Upper lobe of left lung (tissue), 6 donors: ENCODE measurements around the gene SPATA12. TPM values are rescaled to one million over a fixed set of nuclear protein-coding genes. Genes with fewer than 3 reads are reported as not detected.

Source experiments
- ATAC-seq, 2 donors: fragments of 200-7000 bp; cut with Tn5 transposase; one replicate each; pipeline ENCODE4 v1.9.1; 2022; ENCODE audit warnings: mild to moderate bottlenecking in 2 of 2, moderate library complexity in 2 of 2; ENCODE audit not compliant: low FRiP score in 2 of 2
- DNase-seq, 2 donors: peaks; one replicate each; pipeline ENCODE4 v3.0.0-alpha.2; 2019 to 2020
- H3K27ac ChIP-seq, 4 donors: fragments of 200-600 bp; sonication (generic); one replicate each; pipeline ENCODE4 v1.5.1; 2016 to 2019
- H3K27me3 ChIP-seq, 4 donors: fragments of 200-600 bp; sonication (generic); one replicate each; pipeline ENCODE4 v1.5.1; 2017 to 2019
- H3K36me3 ChIP-seq, 4 donors: fragments of 200-600 bp; sonication (generic); one replicate each; pipeline ENCODE4 v1.5.1; 2016 to 2019
- H3K4me1 ChIP-seq, 4 donors: fragments of 200-600 bp; sonication (generic); one replicate each; pipeline ENCODE4 v1.5.1; 2018 to 2019
- H3K4me3 ChIP-seq, 4 donors: fragments of 200-600 bp; sonication (generic); one replicate each; pipeline ENCODE4 v1.5.1; 2017 to 2019; ENCODE audit warnings: mild to moderate bottlenecking in 2 of 4, moderate library complexity in 1 of 4
- H3K9me3 ChIP-seq, 4 donors: fragments of 200-600 bp; sonication (generic); one replicate each; pipeline ENCODE4 v1.5.1; 2018 to 2019
- CTCF ChIP-seq, 6 experiments: fragments of 450-650 bp in 4 of 6; fragments of 200-600 bp in 2 of 6; sonication (generic) in 2 of 6; IDR thresholded peaks; one replicate each; pipeline ENCODE4 v1.5.1; 2016 to 2019; ENCODE audit warnings: antibody characterized with exemption in 6 of 6
- EP300 ChIP-seq, 4 donors: sonication (generic); formaldehyde crosslinking; IDR thresholded peaks; one replicate each; pipeline ENCODE4 v1.5.1; 2017; ENCODE audit warnings: antibody characterized with exemption in 4 of 4, control low read depth in 2 of 4
- POLR2A ChIP-seq, 4 donors: fragments of 450-650 bp; IDR thresholded peaks; one replicate each; pipeline ENCODE4 v1.5.1; 2016 to 2017; ENCODE audit warnings: antibody characterized with exemption in 4 of 4, mild to moderate bottlenecking in 2 of 4
- POLR2AphosphoS5 ChIP-seq, 2 donors: sonication (generic); formaldehyde crosslinking; IDR thresholded peaks; one replicate each; pipeline ENCODE4 v1.5.1; 2017; ENCODE audit warnings: antibody characterized with exemption in 2 of 2
- WGBS, 2 donors: methylation state at CpG; one replicate each; pipeline ENCODE4 v1.1.5; 2017 to 2018; 5-methylcytosine and 5-hydroxymethylcytosine counted together
- total RNA-seq, 6 donors: library from RNA; depleted of rRNA in 4 of 6; stranded (reverse); fragments of >200 nt in 4 of 6; gene quantifications; one replicate each; pipeline versions ENCODE4 v1.1.0 to v1.2.1, GENCODE V29; 2016 to 2021
- donor health status: DM: no; HTN: no; CAD: no; lungs with moderate emphysema.
- donor health status: DM: no; HTN: yes; CAD: no; lungs with severe emphysema.

Gene SPATA12
- total RNA-seq, 6 donors from 2014 or later: 0.27 to 1.0 (median 0.36) TPM; not detected in 2

GRCh38 chr3:57087361-57088092 lies 27.1 kb downstream of the SPATA12 start:
- no peak for ATAC-seq
- 100% methylated on average over 1 of the region's 1 CpG for WGBS, 2 donors

GRCh38 chr3:57088503-57088902 lies 28.0 kb downstream of the SPATA12 start:
- Histone ChIP-seq H3K27me3 (no peaks in the 10 kb centered on the region), H3K9me3 (no peaks in the 10 kb centered on the region), H3K27ac (no peak overlapping the region), H3K36me3 (no peaks in the 10 kb centered on the region), H3K4me3 (no peak overlapping the region), H3K4me1 (no peaks in the 10 kb centered on the region)
- ATAC-seq (no peak), DNase-seq (no peak)
- 89 to 91% methylated on average over 5 of the region's 5 CpGs for WGBS, 2 donors
- TF ChIP-seq EP300 (IDR thresholded peaks at IDR 0.05): no peak
- TF ChIP-seq CTCF (IDR thresholded peaks at IDR 0.05): no peak
- no peak for TF ChIP-seq POLR2A (IDR thresholded peaks at IDR 0.05)
- no peak for TF ChIP-seq POLR2AphosphoS5 (IDR thresholded peaks at IDR 0.05)

More at GRCh38 chr3:57087361-57088092, 27.1 kb downstream of the SPATA12 start:
- no peaks in the 10 kb centered on the region for H3K4me1 ChIP-seq
- no peak overlapping the region for H3K27ac ChIP-seq
- no peak for DNase-seq
- H3K9me3 ChIP-seq: no peaks in the 10 kb centered on the region
- TF ChIP-seq EP300 (IDR thresholded peaks at IDR 0.05): no peak
- no peak for TF ChIP-seq POLR2AphosphoS5 (IDR thresholded peaks at IDR 0.05)
- TF ChIP-seq POLR2A (IDR thresholded peaks at IDR 0.05): no peak
- TF ChIP-seq CTCF (IDR thresholded peaks at IDR 0.05): no peak
- H3K4me3 ChIP-seq: no peak overlapping the region
- no peaks in the 10 kb centered on the region for H3K36me3 ChIP-seq
- H3K27me3 ChIP-seq: no peaks in the 10 kb centered on the region

GRCh38 chr3:57089043-57089442 lies 28.6 kb downstream of the SPATA12 start:
- Histone ChIP-seq H3K4me3 (no peak overlapping the region), H3K27ac (no peak overlapping the region), H3K4me1 (no peaks in the 10 kb centered on the region), H3K9me3 (no peaks in the 10 kb centered on the region), H3K36me3 (no peaks in the 10 kb centered on the region), H3K27me3 (no peaks in the 10 kb centered on the region)
- 77 to 96% methylated on average over 3 to 4 of the region's 4 CpGs for WGBS, 2 donors
- DNase-seq: no peak
- no peak for ATAC-seq
- TF ChIP-seq POLR2A (IDR thresholded peaks at IDR 0.05) (no peak), CTCF (IDR thresholded peaks at IDR 0.05) (no peak), EP300 (IDR thresholded peaks at IDR 0.05) (no peak), POLR2AphosphoS5 (IDR thresholded peaks at IDR 0.05) (no peak)

- H3K4me1 ChIP-seq: no peaks in the 10 kb centered on the region
- WGBS, 2 donors: 80 to 81% methylated on average over 3 of the region's 3 CpGs
- TF ChIP-seq EP300 (IDR thresholded peaks at IDR 0.05) (no peak), POLR2A (IDR thresholded peaks at IDR 0.05) (no peak), POLR2AphosphoS5 (IDR thresholded peaks at IDR 0.05) (no peak), CTCF (IDR thresholded peaks at IDR 0.05) (no peak)
- ATAC-seq: peak in 1 of 2 donors; percentile 68
- H3K36me3 ChIP-seq: no peaks in the 10 kb centered on the region
- H3K4me3 ChIP-seq: no peak overlapping the region
- DNase-seq: no peak
- no peaks in the 10 kb centered on the region for H3K9me3 ChIP-seq
- H3K27ac ChIP-seq: no peak overlapping the region
- no peaks in the 10 kb centered on the region for H3K27me3 ChIP-seq
Measured at GRCh38 chr3:57091521-57092273, 31.2 kb downstream of the SPATA12 start.
